ENCODE measurements around the gene ZSWIM8. TPM values are rescaled to one million over a fixed set of nuclear protein-coding genes. Genes with fewer than 3 reads are reported as not detected.

ZSWIM8 gene
- total and polyA plus RNA-seq, 10 of the 15 experiments (the other 5 are each of a cell fraction or from before 2014, with no cell fraction given), result 7.8 to 47.1 (median 23.6) TPM

GRCh38 chr10:73759512-73760115 is 25.8 kb upstream of the ZSWIM8 start (continued):
- TF ChIP-seq NFYA (IDR thresholded peaks at IDR 0.05; ENCODE audit: borderline replicate concordance, low read depth, low read length) (no peak), SPI1 (IDR thresholded peaks at IDR 0.05; ENCODE audit: borderline replicate concordance, insufficient read depth, low read depth, low read length) (peak; percentile 69; the same call in 1 of the 2 replicates), KDM1A (IDR thresholded peaks at IDR 0.05; ENCODE audit: borderline replicate concordance) (no peak), HDAC6 (IDR thresholded peaks at IDR 0.05; ENCODE audit: unreplicated experiment) (no peak), USF1 (IDR thresholded peaks at IDR 0.05; ENCODE audit: borderline replicate concordance, extremely low read length, insufficient read depth, low read depth, low read length) (no peak), MTA2 (IDR thresholded peaks at IDR 0.05; ENCODE audit: low read depth) (no peak), RAD21 (IDR thresholded peaks at IDR 0.05; ENCODE audit: insufficient read depth, low read depth, low read length) (no peak), DPF2 (IDR thresholded peaks at IDR 0.05) (no peak), RAD51 (IDR thresholded peaks at IDR 0.05) (no peak), RFX5 (IDR thresholded peaks at IDR 0.05; ENCODE audit: low read depth, low read length) (no peak), RELA (IDR thresholded peaks at IDR 0.05; ENCODE audit: borderline replicate concordance, partially characterized antibody) (no peak), MEF2B (IDR thresholded peaks at IDR 0.05; ENCODE audit: partially characterized antibody, poor library complexity, severe bottlenecking) (peak; percentile 57), CTCF (IDR thresholded peaks at IDR 0.05 in 2 of 3, conservative IDR thresholded peaks at IDR 0.05 in 1 of 3; ENCODE audit: control insufficient read depth in 2 of 3, extremely low read depth in 1 of 3, insufficient read depth in 1 of 3, low read depth in 3 of 3, low read length in 3 of 3) (no peak), CBX5 (IDR thresholded peaks at IDR 0.05; ENCODE audit: low read depth) (no peak), PML (IDR thresholded peaks at IDR 0.05; ENCODE audit: low read length) (no peak), ZNF687 (IDR thresholded peaks at IDR 0.05) (no peak), BMI1 (IDR thresholded peaks at IDR 0.05; ENCODE audit: borderline replicate concordance) (no peak), POU2F2 (IDR thresholded peaks at IDR 0.05; ENCODE audit: borderline replicate concordance, low read depth, low read length) (no peak), ZNF274 (IDR thresholded peaks at IDR 0.05; ENCODE audit: insufficient read depth, insufficient read length) (no peak), CREM (IDR thresholded peaks at IDR 0.05; ENCODE audit: low read depth) (peak; percentile 42; the same call in 1 of the 2 replicates), SREBF1 (IDR thresholded peaks at IDR 0.05; ENCODE audit: low read length) (no peak)

Measured in GM12878 (cell line).